Measurements from ENCODE around the gene AARS2.

- no peak for TF ChIP-seq POLR2A (IDR thresholded peaks at IDR 0.05)
- TF ChIP-seq, protein P1, sequence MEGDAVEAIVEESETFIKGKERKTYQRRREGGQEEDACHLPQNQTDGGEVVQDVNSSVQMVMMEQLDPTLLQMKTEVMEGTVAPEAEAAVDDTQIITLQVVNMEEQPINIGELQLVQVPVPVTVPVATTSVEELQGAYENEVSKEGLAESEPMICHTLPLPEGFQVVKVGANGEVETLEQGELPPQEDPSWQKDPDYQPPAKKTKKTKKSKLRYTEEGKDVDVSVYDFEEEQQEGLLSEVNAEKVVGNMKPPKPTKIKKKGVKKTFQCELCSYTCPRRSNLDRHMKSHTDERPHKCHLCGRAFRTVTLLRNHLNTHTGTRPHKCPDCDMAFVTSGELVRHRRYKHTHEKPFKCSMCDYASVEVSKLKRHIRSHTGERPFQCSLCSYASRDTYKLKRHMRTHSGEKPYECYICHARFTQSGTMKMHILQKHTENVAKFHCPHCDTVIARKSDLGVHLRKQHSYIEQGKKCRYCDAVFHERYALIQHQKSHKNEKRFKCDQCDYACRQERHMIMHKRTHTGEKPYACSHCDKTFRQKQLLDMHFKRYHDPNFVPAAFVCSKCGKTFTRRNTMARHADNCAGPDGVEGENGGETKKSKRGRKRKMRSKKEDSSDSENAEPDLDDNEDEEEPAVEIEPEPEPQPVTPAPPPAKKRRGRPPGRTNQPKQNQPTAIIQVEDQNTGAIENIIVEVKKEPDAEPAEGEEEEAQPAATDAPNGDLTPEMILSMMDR (IDR thresholded peaks at IDR 0.05), result no peak
- TF ChIP-seq EP300 (IDR thresholded peaks at IDR 0.05), result no peak
Observed at GRCh38 chr6:44311767-44312166, 1.4 kb downstream of the AARS2 start.
